Ascending aorta (tissue), 2 donors: Measurements from ENCODE around the gene CTAG1B. TPM values are rescaled to one million over a fixed set of nuclear protein-coding genes. Genes with fewer than 3 reads are reported as not detected.
"Not testable (repeated sequence)": the region's sequence is repeated elsewhere in the genome, so short reads cannot be mapped to it uniquely, and the experiment has no call there.

Source experiments
- DNase-seq, 2 donors: peaks; one replicate each; pipeline ENCODE4 v3.0.0-alpha.2; 2019; ENCODE audit warnings: low spot score in 2 of 2
- H3K27ac ChIP-seq, 2 donors: fragments of 200-600 bp; sonication (generic); one replicate each; pipeline ENCODE4 v1.5.1; 2016 to 2017; ENCODE audit warnings: mild to moderate bottlenecking in 1 of 2
- H3K27me3 ChIP-seq: fragments of 200-600 bp; sonication (generic); one replicate; pipeline ENCODE4 v1.5.1; 2017
- H3K36me3 ChIP-seq, 2 donors: fragments of 200-600 bp; sonication (generic); one replicate each; pipeline ENCODE4 v1.5.1; 2016
- H3K4me1 ChIP-seq, 2 donors: fragments of 200-600 bp; sonication (generic); one replicate each; pipeline ENCODE4 v1.5.1; 2016 to 2017; ENCODE audit warnings: mild to moderate bottlenecking in 1 of 2
- H3K4me3 ChIP-seq, 2 donors: fragments of 200-600 bp; sonication (generic); one replicate each; pipeline ENCODE4 v1.5.1; 2016 to 2017; ENCODE audit warnings: mild to moderate bottlenecking in 1 of 2
- H3K9me3 ChIP-seq, 2 donors: fragments of 200-600 bp; sonication (generic); one replicate each; pipeline ENCODE4 v1.5.1; 2016
- intact Hi-C: fragments of 100-400 bp; cut with DNase I; formaldehyde crosslinking; loops from one replicate; pipeline ENCODE4 v1.15.1; 2023
- total RNA-seq: library from RNA; depleted of rRNA; stranded (reverse); fragments of >200 nt; gene quantifications from one replicate; pipeline ENCODE4 v1.1.0, GENCODE V29; 2016
- TF ChIP-seq, protein P1 (sequence below), 3 experiments: fragments of 200-600 bp in 2 of 3; fragments of 450-650 bp in 1 of 3; sonication (generic) in 2 of 3; IDR thresholded peaks; one replicate each; pipeline ENCODE4 v1.5.1; 2016 to 2019; ENCODE audit warnings: antibody characterized with exemption in 3 of 3, mild to moderate bottlenecking in 1 of 3, moderate library complexity in 1 of 3

The CTAG1B gene
- total RNA-seq, 1 donor from 2014 or later = not detected

DNA sequence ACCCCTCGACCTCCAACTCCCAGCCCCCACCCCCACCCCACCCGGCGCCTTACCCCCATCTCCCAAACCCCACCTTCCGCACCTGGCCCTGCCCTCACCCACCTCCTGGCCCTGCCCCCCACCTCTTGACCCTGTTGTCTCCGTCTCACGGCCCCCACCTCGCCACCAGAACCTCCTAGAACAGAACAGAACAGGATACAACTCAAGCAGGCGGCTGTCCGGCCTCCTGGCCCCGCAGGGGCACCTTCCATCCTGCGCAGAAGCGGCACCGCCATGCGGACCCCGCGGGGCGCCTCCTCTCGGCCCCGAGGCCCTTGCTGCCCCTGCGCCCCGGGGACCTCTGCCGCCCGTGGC lies 33.9 kb upstream of the CTAG1B start:
- DNase-seq = no peak
- Histone ChIP-seq H3K27me3 (no peaks in the 10 kb centered on the region), H3K27ac (no peak overlapping the region), H3K9me3 (no peaks in the 10 kb centered on the region), H3K4me1 (no peaks in the 10 kb centered on the region), H3K36me3 (no peaks in the 10 kb centered on the region), H3K4me3 (no peak overlapping the region)
- TF ChIP-seq, protein P1, sequence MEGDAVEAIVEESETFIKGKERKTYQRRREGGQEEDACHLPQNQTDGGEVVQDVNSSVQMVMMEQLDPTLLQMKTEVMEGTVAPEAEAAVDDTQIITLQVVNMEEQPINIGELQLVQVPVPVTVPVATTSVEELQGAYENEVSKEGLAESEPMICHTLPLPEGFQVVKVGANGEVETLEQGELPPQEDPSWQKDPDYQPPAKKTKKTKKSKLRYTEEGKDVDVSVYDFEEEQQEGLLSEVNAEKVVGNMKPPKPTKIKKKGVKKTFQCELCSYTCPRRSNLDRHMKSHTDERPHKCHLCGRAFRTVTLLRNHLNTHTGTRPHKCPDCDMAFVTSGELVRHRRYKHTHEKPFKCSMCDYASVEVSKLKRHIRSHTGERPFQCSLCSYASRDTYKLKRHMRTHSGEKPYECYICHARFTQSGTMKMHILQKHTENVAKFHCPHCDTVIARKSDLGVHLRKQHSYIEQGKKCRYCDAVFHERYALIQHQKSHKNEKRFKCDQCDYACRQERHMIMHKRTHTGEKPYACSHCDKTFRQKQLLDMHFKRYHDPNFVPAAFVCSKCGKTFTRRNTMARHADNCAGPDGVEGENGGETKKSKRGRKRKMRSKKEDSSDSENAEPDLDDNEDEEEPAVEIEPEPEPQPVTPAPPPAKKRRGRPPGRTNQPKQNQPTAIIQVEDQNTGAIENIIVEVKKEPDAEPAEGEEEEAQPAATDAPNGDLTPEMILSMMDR (IDR thresholded peaks at IDR 0.05) = no peak
- intact Hi-C loops = no loop called here

DNA sequence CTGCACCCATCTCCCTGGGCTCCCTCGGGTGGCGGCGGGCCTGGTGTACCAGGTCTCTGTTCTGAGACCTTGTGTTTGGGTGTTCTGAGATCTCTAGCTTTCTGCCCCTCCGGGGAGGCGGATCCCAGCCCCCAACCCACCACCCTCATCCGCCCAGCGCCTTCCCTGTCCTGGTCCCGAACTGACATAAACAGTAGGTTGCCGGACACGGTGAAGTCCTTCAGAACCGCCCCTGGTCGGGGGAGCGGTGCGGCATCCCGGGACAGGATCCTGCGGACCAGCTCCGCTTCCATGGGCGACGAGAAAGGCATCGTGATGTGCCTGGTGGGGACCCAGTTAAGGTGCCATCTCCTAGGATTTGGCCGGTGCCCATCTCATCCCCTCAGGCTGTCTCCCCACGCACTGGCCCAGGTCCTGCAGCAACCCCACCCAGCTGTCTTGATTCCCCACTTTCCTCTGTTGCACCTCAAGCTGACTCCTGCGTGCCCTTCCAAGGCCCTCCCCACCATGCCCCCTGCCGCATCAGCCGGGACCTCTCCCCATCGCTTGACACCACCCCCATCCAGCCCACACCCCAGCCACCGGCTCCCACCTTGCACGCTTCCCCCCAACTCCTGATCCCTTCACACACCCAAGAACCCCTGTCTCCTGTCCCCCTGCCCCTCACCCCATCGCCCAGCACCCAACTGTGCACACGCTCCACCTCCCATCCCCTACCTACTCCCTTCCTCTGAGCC lies 33.4 kb upstream of the CTAG1B start:
- H3K27me3 ChIP-seq = no peaks in the 10 kb centered on the region
- TF ChIP-seq, protein P1 (IDR thresholded peaks at IDR 0.05) = no peak
- no peaks in the 10 kb centered on the region for H3K4me1 ChIP-seq
- H3K36me3 ChIP-seq = no peaks in the 10 kb centered on the region
- intact Hi-C loops = no loop called here
- no peak overlapping the region for H3K4me3 ChIP-seq
- no peaks in the 10 kb centered on the region for H3K9me3 ChIP-seq
- DNase-seq = peak in 1 of 2 donors; percentile 51
- H3K27ac ChIP-seq = no peak overlapping the region

DNA sequence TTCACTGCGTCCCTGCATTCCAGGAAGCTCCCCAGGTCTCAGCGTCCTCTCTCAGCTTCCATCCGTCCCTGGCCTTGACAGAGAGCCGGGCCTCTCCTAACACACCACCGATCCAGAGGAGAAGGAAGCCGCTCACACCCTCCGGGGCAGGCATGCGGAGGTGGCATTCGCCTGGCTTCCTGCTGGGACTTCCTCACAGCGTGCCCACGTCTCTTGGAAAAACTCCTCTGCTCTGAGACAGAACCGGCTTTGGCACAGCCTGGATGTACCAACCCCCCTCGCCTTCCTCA lies 31.1 kb upstream of the CTAG1B start:
- H3K4me1 ChIP-seq = no peaks in the 10 kb centered on the region
- no peak overlapping the region for H3K4me3 ChIP-seq
- TF ChIP-seq, protein P1 (IDR thresholded peaks at IDR 0.05) = no peak
- DNase-seq = peak in 1 of 2 donors; percentile 58
- no peak overlapping the region for H3K27ac ChIP-seq
- H3K9me3 ChIP-seq = no peaks in the 10 kb centered on the region
- intact Hi-C loops = no loop called here
- no peaks in the 10 kb centered on the region for H3K27me3 ChIP-seq
- no peaks in the 10 kb centered on the region for H3K36me3 ChIP-seq

DNA sequence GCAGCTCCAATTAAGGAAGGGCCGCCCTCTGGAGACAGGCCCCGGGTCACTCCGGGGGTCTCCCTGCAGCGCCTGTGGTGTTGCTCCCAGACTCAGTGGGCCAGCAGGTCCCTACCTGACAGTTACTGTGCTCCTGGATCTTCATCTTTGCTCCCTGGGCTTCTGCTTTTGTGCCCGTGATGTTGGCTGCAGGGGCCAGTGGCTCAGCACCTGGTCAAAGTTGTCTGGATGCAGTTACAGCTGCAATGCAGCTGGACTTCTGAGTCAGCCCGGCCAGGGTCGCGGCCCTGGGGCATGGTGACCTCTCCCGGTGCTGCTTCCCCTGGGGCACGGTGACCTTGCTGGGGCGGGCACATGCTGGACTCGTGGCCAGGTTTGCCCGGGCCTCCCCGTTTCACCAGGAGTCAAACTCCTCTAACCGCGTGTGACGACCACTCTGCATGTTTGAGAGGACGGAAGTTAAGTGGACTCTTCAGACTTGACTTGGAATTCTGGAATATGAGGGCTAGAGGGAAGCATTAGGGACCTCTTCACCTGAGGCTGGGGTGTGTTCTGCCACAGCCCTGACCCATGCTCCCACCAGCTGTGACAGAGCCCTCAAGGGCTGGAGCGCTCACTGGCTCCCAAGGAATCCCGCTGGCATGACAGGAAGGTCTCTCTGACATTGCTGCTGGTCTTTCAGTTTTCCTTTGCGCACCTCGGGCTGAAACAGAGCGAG lies 30.6 kb upstream of the CTAG1B start:
- intact Hi-C loops = no loop called here
- H3K36me3 ChIP-seq = no peaks in the 10 kb centered on the region
- no peak overlapping the region for H3K27ac ChIP-seq
- no peaks in the 10 kb centered on the region for H3K4me1 ChIP-seq
- TF ChIP-seq, protein P1 (IDR thresholded peaks at IDR 0.05) = no peak
- H3K27me3 ChIP-seq = no peaks in the 10 kb centered on the region
- H3K4me3 ChIP-seq = no peak overlapping the region
- no peaks in the 10 kb centered on the region for H3K9me3 ChIP-seq
- DNase-seq = no peak

DNA sequence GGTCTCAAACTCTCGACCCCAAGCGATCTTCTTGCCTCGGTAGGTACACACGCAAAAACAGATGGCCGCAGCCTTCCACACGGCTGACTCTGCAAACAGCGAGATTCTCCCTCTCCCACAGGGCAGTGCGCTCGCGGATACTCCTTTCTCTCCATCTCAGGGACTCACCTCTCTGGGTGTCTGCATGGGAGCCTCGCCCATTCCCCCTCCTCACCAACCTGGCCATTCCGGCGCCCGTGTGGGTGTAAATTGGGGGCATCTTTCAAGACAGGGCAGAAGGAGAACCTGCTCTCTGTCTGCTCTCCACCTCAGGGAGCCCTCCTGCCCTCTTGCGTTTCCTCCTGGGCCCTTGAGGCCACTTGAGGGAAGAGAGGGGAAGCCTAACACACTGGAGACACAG lies 29.8 kb upstream of the CTAG1B start:
- Histone ChIP-seq H3K4me3 (no peak overlapping the region), H3K9me3 (no peaks in the 10 kb centered on the region), H3K4me1 (no peaks in the 10 kb centered on the region), H3K27ac (no peak overlapping the region), H3K27me3 (no peaks in the 10 kb centered on the region), H3K36me3 (no peaks in the 10 kb centered on the region)
- no peak for DNase-seq
- TF ChIP-seq, protein P1 (IDR thresholded peaks at IDR 0.05) = no peak
- intact Hi-C loops = no loop called here

DNA sequence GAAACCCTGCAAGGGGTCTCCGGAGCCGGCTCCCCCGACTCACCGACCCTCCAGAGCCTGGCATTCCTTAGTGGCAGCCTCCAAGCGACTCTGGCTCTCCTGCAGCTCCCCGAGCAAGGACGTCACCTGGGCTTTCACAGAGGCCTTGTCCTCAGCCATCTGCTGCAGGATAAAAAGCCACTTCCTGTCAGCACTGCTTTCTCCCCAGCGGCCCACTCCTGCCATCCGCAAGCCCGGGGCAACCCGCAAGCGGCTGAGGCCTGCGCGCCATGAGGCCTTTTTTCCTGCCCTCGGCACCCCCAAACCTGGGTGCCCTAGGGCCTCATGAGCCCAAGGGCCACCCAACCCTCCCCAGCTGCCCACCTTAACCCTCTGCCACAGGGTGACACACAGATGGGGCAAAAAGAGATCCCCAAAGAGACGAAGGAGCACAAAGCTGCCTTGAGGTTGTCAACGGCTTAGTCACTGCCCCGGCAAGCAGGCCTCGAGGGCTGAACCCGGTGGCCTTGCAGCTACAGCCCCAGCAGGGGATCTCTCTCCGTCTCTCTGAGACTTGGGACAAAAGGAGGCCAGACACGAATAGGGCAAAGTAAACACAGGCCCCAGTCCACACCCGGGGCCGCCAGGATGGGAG lies 26.8 kb upstream of the CTAG1B start:
- intact Hi-C loops, H3K9me3 ChIP-seq, H3K4me1 ChIP-seq, H3K4me3 ChIP-seq, DNase-seq, H3K27ac ChIP-seq, H3K27me3 ChIP-seq, H3K36me3 ChIP-seq: not testable (repeated sequence)

DNA sequence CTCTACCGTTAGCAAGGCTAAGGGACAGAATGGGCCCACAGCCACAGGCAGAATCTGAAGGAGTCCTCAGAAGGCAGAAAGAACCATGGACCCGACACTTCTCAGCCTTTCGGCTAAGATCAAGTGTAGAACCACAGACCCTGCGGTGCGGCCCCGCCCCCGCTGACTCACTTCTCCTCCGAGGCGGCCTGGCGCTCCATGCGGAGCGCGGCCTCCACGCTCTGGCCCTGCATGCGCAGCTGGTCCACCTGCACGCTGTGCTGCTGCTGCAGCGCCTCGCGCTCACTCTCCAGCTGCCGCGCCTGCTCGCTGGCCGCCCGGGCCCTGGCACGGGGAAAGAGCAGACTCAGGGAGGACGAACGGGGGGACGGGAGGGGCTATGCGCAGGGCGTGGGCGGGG lies 24.6 kb upstream of the CTAG1B start:
- H3K27ac ChIP-seq, H3K4me3 ChIP-seq, DNase-seq, H3K4me1 ChIP-seq, H3K36me3 ChIP-seq, H3K9me3 ChIP-seq, H3K27me3 ChIP-seq, intact Hi-C loops: not testable (repeated sequence)

DNA sequence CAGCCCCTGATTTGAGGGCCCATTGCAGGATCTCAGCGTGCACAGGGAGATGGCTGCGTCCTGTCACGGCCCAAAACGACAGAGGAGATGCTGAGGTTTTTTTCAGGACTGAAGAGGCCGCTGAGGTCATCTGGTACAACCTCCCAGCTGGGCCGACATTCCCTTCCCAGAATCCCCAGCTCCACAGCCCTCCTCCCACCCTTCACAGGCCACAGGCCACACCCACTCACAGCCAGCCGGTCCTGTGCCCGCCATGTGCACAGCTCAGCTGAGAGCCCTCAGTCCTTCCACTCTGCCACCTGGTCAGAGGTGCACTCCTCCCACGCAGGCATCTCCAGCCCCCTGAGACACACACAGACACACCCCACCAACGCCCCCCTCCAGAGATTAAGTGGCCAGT lies 22.7 kb upstream of the CTAG1B start:
- H3K4me3 ChIP-seq, H3K4me1 ChIP-seq, H3K9me3 ChIP-seq, H3K27ac ChIP-seq, H3K36me3 ChIP-seq, H3K27me3 ChIP-seq, DNase-seq, intact Hi-C loops: not testable (repeated sequence)

DNA sequence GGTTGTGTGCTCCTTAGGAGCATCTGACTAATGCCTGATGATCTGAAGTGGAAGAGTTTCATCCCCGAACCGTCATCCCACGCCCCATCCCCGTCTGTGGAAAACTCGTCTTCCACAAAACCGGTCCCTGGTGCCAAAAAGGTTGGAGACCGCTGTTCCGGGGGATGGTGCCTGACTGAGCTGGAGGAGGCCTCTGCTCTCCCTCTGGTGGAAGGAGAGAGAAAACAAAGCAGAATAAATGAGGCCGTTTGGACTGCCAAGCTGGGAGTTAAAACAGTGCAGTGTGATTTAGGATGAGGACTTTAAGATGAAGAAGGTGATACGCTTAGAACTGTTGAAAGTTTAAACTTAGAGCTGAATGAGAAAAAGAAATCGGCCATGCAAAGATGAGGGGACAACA lies 14.6 kb upstream of the CTAG1B start:
- intact Hi-C loops, H3K27ac ChIP-seq, H3K9me3 ChIP-seq, DNase-seq, H3K4me1 ChIP-seq, H3K27me3 ChIP-seq, H3K36me3 ChIP-seq, H3K4me3 ChIP-seq: not testable (repeated sequence)
